ENCODE results near the gene ENTPD3.
"Not testable (repeated sequence)": the region's sequence is repeated elsewhere in the genome, so short reads cannot be mapped to it uniquely, and the experiment has no call there.

GRCh38 chr3:40462838-40463237, 75.9 kb downstream of the ENTPD3 start:
- TF ChIP-seq CTCF (conservative IDR thresholded peaks at IDR 0.05 in 1 of 2, IDR thresholded peaks at IDR 0.05 in 1 of 2; ENCODE audit: extremely low read depth in 1 of 2, insufficient read depth in 1 of 2, low read depth in 1 of 2, low read length in 2 of 2); EZH2 (IDR thresholded peaks at IDR 0.05; ENCODE audit: borderline replicate concordance, low read length): not testable (repeated sequence)
